ENCODE results near the gene SZT2. TPM values are rescaled to one million over a fixed set of nuclear protein-coding genes. Genes with fewer than 3 reads are reported as not detected.

The SZT2 gene
- total RNA-seq, 1 donor from 2014 or later, result 10.6 TPM

DNA sequence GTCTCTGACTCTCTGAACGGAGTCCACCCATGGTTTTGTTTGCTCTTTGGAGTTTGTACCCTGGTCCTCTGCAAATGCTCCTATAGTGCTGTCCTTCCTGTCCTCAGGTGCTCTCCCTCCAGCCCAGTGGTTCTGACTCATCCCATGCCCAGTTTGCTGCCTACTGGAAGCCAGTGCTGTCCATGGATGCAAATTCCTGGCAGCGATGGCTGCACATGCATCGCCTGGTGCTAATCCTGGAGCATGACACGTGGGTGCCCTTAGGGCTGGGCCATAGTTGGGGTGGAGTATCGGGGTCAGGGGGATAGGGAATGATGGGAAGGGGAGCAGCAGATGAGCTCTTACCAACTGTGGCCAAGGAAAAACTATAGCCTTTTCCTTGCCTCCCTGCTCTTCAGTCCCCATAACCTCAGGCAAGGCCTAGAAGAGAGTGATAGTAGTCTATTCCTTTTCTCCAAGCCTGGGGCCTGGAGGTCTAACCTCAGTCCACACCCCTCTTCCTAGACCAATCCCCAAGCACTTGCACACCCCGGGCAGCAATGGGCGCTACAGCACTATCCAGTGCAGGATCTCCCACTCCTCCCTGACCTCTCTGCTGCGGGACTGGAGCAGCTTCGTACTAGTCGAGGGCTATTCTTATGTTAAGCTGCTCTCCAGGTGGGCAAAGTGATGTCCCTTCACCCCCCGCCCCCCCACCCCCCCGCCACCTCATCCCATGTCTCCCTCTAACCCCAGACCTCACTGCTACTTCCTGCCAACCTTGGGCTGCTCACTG, 32.5 kb downstream of the SZT2 start:
- no peak overlapping the region for H3K4me3 ChIP-seq (ENCODE audit: low read depth, low read length)
- TF ChIP-seq CTCF (conservative IDR thresholded peaks at IDR 0.05; ENCODE audit: low read depth, low read length), result no peak
- DNase-seq (ENCODE audit: low read depth), result no peak

DNA sequence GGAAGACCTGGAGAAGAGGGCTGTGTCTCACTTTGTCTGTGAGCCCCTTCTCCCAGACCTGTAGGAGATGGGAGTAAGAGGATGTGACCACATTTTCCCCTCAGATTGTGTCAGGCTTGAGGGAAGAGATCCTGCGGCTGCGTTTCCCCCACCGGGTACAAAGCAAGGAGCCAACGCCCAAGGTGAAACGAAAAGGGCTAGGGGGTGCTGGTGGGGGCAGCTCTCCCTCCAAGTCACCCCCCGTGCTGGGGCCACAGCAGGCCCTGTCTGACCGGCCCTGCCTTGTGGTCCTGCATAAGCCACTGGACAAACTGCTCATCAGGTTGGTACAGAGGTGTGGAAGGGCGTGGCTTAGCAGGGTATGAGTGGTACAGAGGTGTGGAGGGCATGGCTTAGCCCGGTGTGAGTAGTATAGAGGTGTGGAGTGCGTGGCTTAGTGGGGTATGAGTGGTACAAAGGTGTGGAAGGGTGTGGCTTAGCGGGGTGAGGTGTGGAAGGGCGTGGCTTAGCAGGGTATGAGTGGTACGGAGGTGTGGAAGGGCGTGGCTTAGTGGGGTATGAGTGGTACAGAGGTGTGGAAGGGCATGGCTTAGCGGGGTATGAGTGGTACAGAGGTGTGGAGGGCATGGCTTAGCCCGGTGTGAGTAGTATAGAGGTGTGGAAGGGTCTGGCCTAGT, 33.4 kb downstream of the SZT2 start:
- no peak for DNase-seq (ENCODE audit: low read depth)
- H3K4me3 ChIP-seq (ENCODE audit: low read depth, low read length), result no peak overlapping the region
- TF ChIP-seq CTCF (conservative IDR thresholded peaks at IDR 0.05; ENCODE audit: low read depth, low read length), result no peak

DNA sequence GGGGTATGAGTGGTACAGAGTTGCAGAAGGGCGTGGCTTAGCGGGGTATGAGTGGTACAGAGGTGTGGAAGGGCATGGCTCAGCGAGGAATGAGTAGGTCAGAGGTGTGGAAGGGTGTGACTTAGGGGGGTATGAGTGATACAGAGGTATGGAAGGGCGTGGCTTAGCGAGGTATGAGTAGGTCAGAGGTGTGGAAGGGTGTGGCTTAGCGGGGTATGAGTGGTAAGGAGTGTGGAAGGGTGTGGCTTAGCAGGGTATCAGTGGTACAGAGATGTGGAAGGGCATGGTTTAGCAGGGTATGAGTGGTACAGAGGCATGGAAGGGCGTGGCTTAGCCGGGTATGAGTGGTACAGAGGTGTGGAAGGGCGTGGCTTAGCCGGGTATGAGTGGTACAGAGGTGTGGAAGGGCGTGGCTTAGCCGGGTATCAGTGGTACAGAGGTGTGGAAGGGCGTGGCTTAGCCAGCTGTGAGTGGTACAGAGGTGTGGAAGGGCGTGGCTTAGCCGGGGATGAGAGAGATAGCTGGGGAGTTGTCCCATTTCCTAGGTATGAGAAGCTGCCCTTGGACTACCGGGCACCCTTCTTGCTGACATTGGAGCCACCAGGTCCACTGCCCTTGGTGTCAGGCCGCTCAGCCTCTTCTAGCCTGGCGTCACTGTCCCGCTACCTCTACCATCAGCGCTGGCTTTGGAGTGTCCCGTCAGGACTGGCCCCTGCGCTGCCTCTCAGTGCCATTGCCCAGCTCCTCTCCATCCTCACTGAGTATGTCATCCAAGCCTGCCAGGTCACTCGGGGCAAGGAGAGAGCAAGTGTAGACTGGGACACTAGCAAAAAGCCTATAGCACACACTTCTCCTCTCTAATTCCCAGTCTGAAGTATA, 34.2 kb downstream of the SZT2 start:
- DNase-seq (ENCODE audit: low read depth), result no peak
- H3K4me3 ChIP-seq (ENCODE audit: low read depth, low read length), result no peak overlapping the region
- TF ChIP-seq CTCF (conservative IDR thresholded peaks at IDR 0.05; ENCODE audit: low read depth, low read length), result no peak

- DNase-seq (ENCODE audit: low read depth), result no peak
- no peak for TF ChIP-seq CTCF (conservative IDR thresholded peaks at IDR 0.05; ENCODE audit: low read depth, low read length)
- H3K4me3 ChIP-seq (ENCODE audit: low read depth, low read length), result no peak overlapping the region
Measured at GRCh38 chr1:43425045-43425444, 35.3 kb downstream of the SZT2 start.

DNA sequence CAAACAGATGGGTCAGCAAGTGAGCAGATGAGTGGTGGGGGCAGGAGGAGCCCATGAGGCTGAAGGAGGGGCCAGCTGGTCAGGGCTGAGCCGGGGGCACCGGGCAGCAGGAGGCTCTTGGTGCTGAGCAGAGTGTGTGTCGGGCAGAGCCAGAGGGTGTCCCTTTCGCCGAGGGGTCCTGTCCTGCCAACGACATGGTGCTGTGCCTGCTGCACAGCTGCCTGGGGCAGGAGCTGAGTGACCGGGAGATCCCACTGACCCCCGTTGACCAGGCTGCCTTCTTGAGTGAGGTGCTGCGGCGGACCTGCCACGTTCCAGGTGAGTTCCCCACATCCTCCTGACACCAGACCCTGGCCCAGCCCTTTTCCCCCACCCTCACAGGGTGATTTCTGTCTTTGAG, 36.5 kb downstream of the SZT2 start:
- no peak for DNase-seq (ENCODE audit: low read depth)
- H3K4me3 ChIP-seq (ENCODE audit: low read depth, low read length), result no peak overlapping the region
- TF ChIP-seq CTCF (conservative IDR thresholded peaks at IDR 0.05; ENCODE audit: low read depth, low read length), result no peak

DNA sequence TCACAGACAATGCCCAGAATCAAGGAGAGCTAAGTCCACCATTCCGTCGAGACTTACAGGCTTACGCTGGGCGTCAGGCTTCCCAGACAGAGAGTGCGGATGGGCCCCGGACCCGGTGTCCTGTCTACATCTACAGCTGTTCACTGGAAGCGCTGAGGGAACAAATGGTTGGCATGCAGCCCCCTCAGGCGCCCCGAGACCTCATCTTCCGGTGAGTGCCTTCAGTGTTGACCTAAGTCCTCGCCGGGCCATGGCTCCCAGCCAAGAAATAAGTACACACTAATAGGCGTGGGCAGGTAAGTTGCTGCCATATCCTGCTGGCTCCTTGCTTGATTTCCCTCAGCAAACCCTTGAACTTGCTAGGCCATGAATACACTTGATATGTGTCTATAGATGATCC, 37.8 kb downstream of the SZT2 start:
- TF ChIP-seq CTCF (conservative IDR thresholded peaks at IDR 0.05; ENCODE audit: low read depth, low read length), result no peak
- no peak overlapping the region for H3K4me3 ChIP-seq (ENCODE audit: low read depth, low read length)
- no peak for DNase-seq (ENCODE audit: low read depth)

Data from epithelial cell of proximal tubule (primary cell).